Kidney (tissue), 14 donors: ENCODE results near the gene HLA-DPA1. TPM values are rescaled to one million over a fixed set of nuclear protein-coding genes. Genes with fewer than 3 reads are reported as not detected.

Source experiments
- DNase-seq, 5 donors: peaks; one replicate each; pipeline ENCODE4 v3.0.0-alpha.2; 2013 to 2020
- FAIRE-seq: peaks from 2 replicates; lab custom pipeline; 2012; peaks lifted over from hg19 to GRCh38; lab: Jason Lieb, UNC
- H3K27ac ChIP-seq, 2 donors: one replicate each; pipeline ENCODE4 v1.7.0; 2013; ENCODE audit warnings: low read depth in 2 of 2, low read length in 2 of 2, inconsistent platforms in 1 of 2
- H3K27me3 ChIP-seq: one replicate; pipeline ENCODE4 v1.7.1; 2013; ENCODE audit warnings: low read length, inconsistent platforms; ENCODE audit not compliant: control insufficient read depth, insufficient read depth
- H3K36me3 ChIP-seq, 3 donors: one replicate each; pipeline versions ENCODE4 v1.7.0 to v1.7.1; 2013; ENCODE audit warnings: low read length in 3 of 3, control low read depth in 1 of 3, inconsistent platforms in 1 of 3; ENCODE audit not compliant: insufficient read depth in 3 of 3, control insufficient read depth in 2 of 3
- H3K4me1 ChIP-seq, 3 donors: one replicate each; pipeline versions ENCODE4 v1.7.0 to v1.7.1; 2013; ENCODE audit warnings: low read length in 3 of 3, inconsistent platforms in 1 of 3, low read depth in 1 of 3; ENCODE audit not compliant: control insufficient read depth in 2 of 3, insufficient read depth in 2 of 3
- H3K4me3 ChIP-seq, 3 donors: one replicate each; pipeline versions ENCODE4 v1.7.0 to v1.8.1; 2013; ENCODE audit warnings: low read length in 3 of 3, control low read depth in 1 of 3, inconsistent platforms in 1 of 3
- H3K9ac ChIP-seq, 3 donors: one replicate each; pipeline versions ENCODE4 v1.7.0 to v1.7.1; 2013; ENCODE audit warnings: low read length in 3 of 3, control low read depth in 1 of 3, inconsistent platforms in 1 of 3
- H3K9me3 ChIP-seq, 3 donors: one replicate each; pipeline versions ENCODE4 v1.7.0 to v1.7.1; 2013; ENCODE audit warnings: low read length in 3 of 3, control low read depth in 1 of 3, inconsistent platforms in 1 of 3; ENCODE audit not compliant: control insufficient read depth in 2 of 3, insufficient read depth in 1 of 3
- intact Hi-C: fragments of 100-400 bp; cut with DNase I; formaldehyde crosslinking; loops from one replicate; pipeline ENCODE4 v1.11.1; 2022
- polyA plus RNA-seq: library from polyadenylated mRNA; stranded (reverse); fragments of 350-450 nt; fragmentation: Illumina TruSeq; extraction: RNeasy Lipid Tissue Mini Kit (QIAGEN cat#74804); gene quantifications from one replicate; pipeline ENCODE4 v1.2.3, GENCODE V29; 2014; ENCODE audit warnings: low read depth, low replicate concordance; ENCODE audit not compliant: insufficient read depth
- total RNA-seq: library from RNA; stranded (reverse); fragmentation: NEBNext Ultra II Directional; extraction: Animal tissue kit (Norgen Biotek cat#: 25700); gene quantifications from one replicate; pipeline ENCODE4 v1.2.1, GENCODE V29; 2021
- TF ChIP-seq, protein P1 (sequence below): IDR thresholded peaks from 3 replicates; pipeline ENCODE4 v1.5.1; 2012; ENCODE audit warnings: mild to moderate bottlenecking, moderate library complexity, borderline replicate concordance; ENCODE audit not compliant: insufficient read depth; ENCODE audit errors: extremely low read depth
- donor health status: control.
- donor health status: control.
- donor health status: control.
- donor health status: control.
- donor health status: control.
- donor health status: DM: yes; HTN: yes; CAD: no.
- donor health status: Normal renal cell carcinoma (clear cell type).

The HLA-DPA1 gene
- total and polyA plus RNA-seq, 2 donors from 2014 or later: 154 to 200 TPM

DNA sequence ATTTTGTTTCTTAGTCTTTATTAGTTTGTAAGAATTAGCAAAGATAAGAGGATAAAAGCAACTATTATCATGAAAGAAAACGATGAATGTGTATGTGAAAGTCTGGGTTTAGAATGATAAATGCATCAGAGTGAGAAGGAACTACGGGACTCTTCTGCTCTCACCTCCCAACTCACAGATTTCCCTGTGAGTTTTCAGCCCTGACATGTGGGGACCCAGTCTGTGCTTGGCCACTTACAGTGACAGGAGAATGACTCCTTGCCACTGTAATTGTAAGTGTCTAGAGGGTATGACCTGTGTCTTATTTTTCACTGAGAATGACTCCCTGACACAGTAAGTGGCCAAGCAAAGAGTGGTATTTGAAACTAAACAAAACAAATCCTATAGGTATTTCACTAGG is 2.5 kb downstream of the HLA-DPA1 start:
- no peak overlapping the region for H3K27ac ChIP-seq
- FAIRE-seq (no peak), DNase-seq (peak in 1 of 5 donors; percentile 18)
- no peaks in the 10 kb centered on the region for H3K27me3 ChIP-seq
- TF ChIP-seq, protein P1, sequence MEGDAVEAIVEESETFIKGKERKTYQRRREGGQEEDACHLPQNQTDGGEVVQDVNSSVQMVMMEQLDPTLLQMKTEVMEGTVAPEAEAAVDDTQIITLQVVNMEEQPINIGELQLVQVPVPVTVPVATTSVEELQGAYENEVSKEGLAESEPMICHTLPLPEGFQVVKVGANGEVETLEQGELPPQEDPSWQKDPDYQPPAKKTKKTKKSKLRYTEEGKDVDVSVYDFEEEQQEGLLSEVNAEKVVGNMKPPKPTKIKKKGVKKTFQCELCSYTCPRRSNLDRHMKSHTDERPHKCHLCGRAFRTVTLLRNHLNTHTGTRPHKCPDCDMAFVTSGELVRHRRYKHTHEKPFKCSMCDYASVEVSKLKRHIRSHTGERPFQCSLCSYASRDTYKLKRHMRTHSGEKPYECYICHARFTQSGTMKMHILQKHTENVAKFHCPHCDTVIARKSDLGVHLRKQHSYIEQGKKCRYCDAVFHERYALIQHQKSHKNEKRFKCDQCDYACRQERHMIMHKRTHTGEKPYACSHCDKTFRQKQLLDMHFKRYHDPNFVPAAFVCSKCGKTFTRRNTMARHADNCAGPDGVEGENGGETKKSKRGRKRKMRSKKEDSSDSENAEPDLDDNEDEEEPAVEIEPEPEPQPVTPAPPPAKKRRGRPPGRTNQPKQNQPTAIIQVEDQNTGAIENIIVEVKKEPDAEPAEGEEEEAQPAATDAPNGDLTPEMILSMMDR: no peak
- H3K9ac ChIP-seq: no peak overlapping the region
- no peak overlapping the region for H3K4me3 ChIP-seq
- intact Hi-C loops: no loop called here
- no peaks in the 10 kb centered on the region for H3K9me3 ChIP-seq
- H3K4me1 ChIP-seq: peaks cover 0 to 4% (median 0%) of the 10 kb centered on the region in 3 donors
- H3K36me3 ChIP-seq: peaks cover 0 to 2% (median 0%) of the 10 kb centered on the region in 3 donors

DNA sequence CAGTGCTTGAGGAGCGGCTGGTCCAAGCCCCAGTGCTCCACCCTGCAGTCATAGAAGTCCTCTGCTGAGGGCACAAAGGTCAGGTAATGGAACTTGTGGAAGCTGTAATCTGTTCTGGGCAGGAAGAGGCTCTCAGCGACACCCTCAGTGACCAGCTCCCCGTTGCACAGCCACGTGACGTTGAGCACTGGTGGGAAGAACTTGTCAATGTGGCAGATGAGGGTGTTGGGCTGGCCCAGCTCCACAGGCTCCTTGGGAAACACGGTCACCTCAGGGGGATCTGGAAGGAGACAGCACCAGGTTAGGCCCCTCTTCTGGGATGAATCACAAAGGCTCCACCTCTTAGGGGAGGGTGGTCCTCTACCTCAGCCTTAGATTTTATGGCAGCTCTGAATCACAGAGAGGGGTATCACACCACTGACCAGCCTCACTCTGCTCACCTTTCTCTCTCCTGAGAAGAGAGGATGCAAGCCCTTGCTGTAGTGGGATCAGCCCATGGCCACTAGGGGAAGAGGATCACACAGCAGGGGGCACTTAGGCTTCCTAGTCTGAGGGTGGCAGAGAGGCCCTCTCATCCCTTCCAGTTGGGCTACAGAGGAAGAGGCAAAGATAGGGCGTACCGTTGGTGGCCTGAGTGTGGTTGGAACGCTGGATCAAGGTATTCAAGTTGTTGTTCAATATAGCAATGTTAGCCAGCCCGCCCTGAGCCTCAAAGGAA is 4.3 kb downstream of the HLA-DPA1 start:
- DNase-seq: no peak
- H3K27me3 ChIP-seq: no peaks in the 10 kb centered on the region
- H3K9me3 ChIP-seq: no peaks in the 10 kb centered on the region
- peaks cover 0 to 2% (median 0%) of the 10 kb centered on the region in 3 donors for H3K36me3 ChIP-seq
- TF ChIP-seq, protein P1: no peak
- no peak overlapping the region for H3K27ac ChIP-seq
- FAIRE-seq: no peak
- peaks cover 0 to 4% (median 0%) of the 10 kb centered on the region in 3 donors for H3K4me1 ChIP-seq
- intact Hi-C loops: no loop called here
- no peak overlapping the region for H3K9ac ChIP-seq
- no peak overlapping the region for H3K4me3 ChIP-seq

DNA sequence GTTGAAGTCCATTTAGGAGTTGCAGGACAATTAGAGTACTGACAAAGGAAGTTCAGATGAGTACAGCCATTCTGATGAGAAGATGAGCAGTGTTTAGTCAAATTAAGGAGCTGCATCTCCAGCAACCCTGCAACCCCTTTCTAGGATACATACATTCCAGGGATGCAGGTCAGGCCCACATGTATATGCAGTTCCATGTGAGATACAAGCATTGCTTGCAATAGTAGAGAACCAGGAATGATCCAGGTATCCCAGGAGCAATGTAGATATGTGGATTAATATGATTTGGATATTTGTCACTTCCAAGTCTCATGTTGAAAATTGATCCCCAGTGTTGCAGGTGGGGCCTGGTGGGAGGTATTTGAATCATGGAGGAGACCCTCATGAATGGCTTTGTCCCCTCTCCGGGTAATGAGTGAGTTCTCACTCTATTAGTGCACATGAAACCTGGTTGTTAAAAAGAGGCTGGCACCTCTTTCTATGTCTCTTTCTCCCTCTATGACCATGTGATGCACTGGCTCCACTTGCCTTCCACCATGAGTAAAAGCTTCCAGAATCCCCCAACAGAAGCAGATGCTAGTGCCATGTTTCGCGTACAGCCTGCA is 6.4 kb downstream of the HLA-DPA1 start:
- Histone ChIP-seq H3K9ac (no peak overlapping the region), H3K9me3 (no peaks in the 10 kb centered on the region), H3K4me1 (peaks cover 0 to under 1% (median 0%) of the 10 kb centered on the region in 3 donors), H3K36me3 (peaks cover 0 to 2% (median 0%) of the 10 kb centered on the region in 3 donors), H3K27me3 (no peaks in the 10 kb centered on the region), H3K4me3 (no peak overlapping the region), H3K27ac (no peak overlapping the region)
- FAIRE-seq (no peak), DNase-seq (no peak)
- TF ChIP-seq, protein P1: no peak
- intact Hi-C loops: no loop called here
